ENCODE data around the gene TTC34. TPM values are rescaled to one million over a fixed set of nuclear protein-coding genes. Genes with fewer than 3 reads are reported as not detected.
"Not testable (repeated sequence)": the region's sequence is repeated elsewhere in the genome, so short reads cannot be mapped to it uniquely, and the experiment has no call there.

The TTC34 gene
- total and polyA plus RNA-seq, 10 of the 15 experiments (the other 5 are each of a cell fraction or from before 2014, with no cell fraction given), result 0.03 to 0.49 (median 0.05) TPM; not detected in 2

DNA sequence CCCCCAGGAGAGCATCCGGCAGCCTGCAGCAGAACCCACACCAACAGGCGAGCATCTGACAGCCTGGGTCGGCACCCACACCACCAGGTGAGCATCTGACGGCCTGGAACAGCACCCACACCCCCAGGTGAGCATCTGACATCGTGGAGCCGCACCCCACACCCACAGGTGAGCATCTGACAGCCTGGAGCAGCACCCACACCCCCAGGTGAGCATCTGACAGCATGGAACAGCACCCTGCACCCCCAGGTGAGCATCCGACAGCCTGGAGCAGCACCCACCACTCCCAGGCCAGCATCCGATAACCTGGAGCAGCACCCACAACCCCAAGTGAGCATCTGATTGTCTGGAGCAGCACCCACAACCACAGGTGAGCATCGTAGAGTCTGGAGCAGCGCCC, 124.8 kb downstream of the TTC34 start:
- H3K9me3 ChIP-seq (replicated peaks; ENCODE audit: control insufficient read depth, insufficient read depth, low read length); H3K36me3 ChIP-seq (ENCODE audit: control insufficient read depth in 2 of 2, insufficient read depth in 2 of 2, low read length in 1 of 2); H2AFZ ChIP-seq (ENCODE audit: control insufficient read depth, low read depth, low read length); BruUV-seq (replicated peaks); H3K79me2 ChIP-seq (ENCODE audit: control insufficient read depth, insufficient read depth, low read length); H3K27me3 ChIP-seq (replicated peaks in 1 of 2; ENCODE audit: control insufficient read depth in 2 of 2, insufficient read depth in 2 of 2, low read length in 1 of 2); H3K4me3 ChIP-seq; RAD21 ChIA-PET (ENCODE audit: unreplicated experiment); H3K4me2 ChIP-seq (ENCODE audit: control insufficient read depth, insufficient read depth); DNase-seq (ENCODE audit: low read depth, low spot score); H3K4me1 ChIP-seq (ENCODE audit: control insufficient read depth, insufficient read depth, low read length); ATAC-seq; intact Hi-C loops (cut with micrococcal nuclease; ENCODE audit: unreplicated experiment); H3K9ac ChIP-seq (ENCODE audit: control insufficient read depth, insufficient read depth, low read length); SMC1A ChIA-PET (ENCODE audit: uncharacterized antibody, unreplicated experiment); H3K27ac ChIP-seq (ENCODE audit: control insufficient read depth, insufficient read depth); POLR2A ChIA-PET; CTCF ChIA-PET; H4K20me1 ChIP-seq (ENCODE audit: control insufficient read depth, insufficient read depth); FAIRE-seq: not testable (repeated sequence)
- in situ Hi-C loops (cut with MboI), result loop anchor here (25.0 kb wide), 2 partner anchors 136 to 1536 kb away; partner anchors contain the start of gene TTC34
- WGBS (ENCODE audit: insufficient coverage, insufficient replicate concordance, low lambda C conversion rate, missing lambda C conversion rate), result no CpG with 5 or more reads among the region's 10 CpGs

DNA sequence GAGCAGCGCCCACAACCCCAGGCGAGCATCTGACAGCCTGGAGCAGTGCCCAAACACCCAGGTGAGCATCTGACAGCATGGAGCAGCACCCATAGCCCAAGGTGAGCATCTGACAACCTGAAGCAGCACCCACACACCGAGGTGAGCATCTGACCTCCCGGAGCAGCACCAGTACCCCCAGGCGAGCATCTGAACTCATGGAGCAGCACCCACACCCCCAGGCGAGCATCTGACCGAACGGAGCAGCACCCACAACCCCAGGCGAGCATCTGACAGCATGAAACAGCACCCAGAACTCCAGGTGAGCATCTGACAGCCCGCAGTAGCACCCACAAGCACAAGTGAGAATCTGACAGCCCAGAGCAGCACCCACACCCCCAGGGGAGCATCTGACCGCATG, 129.8 kb downstream of the TTC34 start:
- H3K4me2 ChIP-seq (ENCODE audit: control insufficient read depth, insufficient read depth); in situ Hi-C loops (cut with MboI); CTCF ChIA-PET; H3K27ac ChIP-seq (ENCODE audit: control insufficient read depth, insufficient read depth); RAD21 ChIA-PET (ENCODE audit: unreplicated experiment); POLR2A ChIA-PET; H3K4me3 ChIP-seq; H3K9ac ChIP-seq (ENCODE audit: control insufficient read depth, insufficient read depth, low read length); H3K9me3 ChIP-seq (replicated peaks; ENCODE audit: control insufficient read depth, insufficient read depth, low read length); H3K4me1 ChIP-seq (ENCODE audit: control insufficient read depth, insufficient read depth, low read length); H3K79me2 ChIP-seq (ENCODE audit: control insufficient read depth, insufficient read depth, low read length); ATAC-seq; H4K20me1 ChIP-seq (ENCODE audit: control insufficient read depth, insufficient read depth); DNase-seq (ENCODE audit: low read depth, low spot score); H3K27me3 ChIP-seq (replicated peaks in 1 of 2; ENCODE audit: control insufficient read depth in 2 of 2, insufficient read depth in 2 of 2, low read length in 1 of 2); intact Hi-C loops (cut with micrococcal nuclease; ENCODE audit: unreplicated experiment); BruUV-seq (replicated peaks); FAIRE-seq; H2AFZ ChIP-seq (ENCODE audit: control insufficient read depth, low read depth, low read length); H3K36me3 ChIP-seq (ENCODE audit: control insufficient read depth in 2 of 2, insufficient read depth in 2 of 2, low read length in 1 of 2); SMC1A ChIA-PET (ENCODE audit: uncharacterized antibody, unreplicated experiment): not testable (repeated sequence)
- WGBS (ENCODE audit: insufficient coverage, insufficient replicate concordance, low lambda C conversion rate, missing lambda C conversion rate), result 10% methylated on average over 8 of the region's 11 CpGs

DNA sequence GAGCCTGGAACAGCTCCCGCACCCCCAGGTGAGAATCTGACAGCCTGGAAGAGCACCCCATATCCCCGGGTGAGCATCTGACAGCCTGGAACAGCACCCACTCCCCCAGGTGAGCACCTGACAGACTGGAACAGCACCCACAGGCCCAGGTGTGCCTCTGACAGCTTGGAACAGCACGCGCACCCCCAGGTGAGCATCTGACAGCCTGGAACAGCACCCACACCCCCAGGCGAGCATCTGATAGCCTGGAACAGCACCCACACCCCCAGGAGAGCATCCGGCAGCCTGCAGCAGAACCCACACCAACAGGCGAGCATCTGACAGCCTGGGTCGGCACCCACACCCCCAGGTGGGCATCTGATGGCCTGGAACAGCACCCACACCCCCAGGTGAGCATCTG, 141.7 kb downstream of the TTC34 start:
- BruUV-seq (replicated peaks); DNase-seq (ENCODE audit: low read depth, low spot score); H3K4me1 ChIP-seq (ENCODE audit: control insufficient read depth, insufficient read depth, low read length); POLR2A ChIA-PET; H4K20me1 ChIP-seq (ENCODE audit: control insufficient read depth, insufficient read depth); H3K36me3 ChIP-seq (ENCODE audit: control insufficient read depth in 2 of 2, insufficient read depth in 2 of 2, low read length in 1 of 2); RAD21 ChIA-PET (ENCODE audit: unreplicated experiment); SMC1A ChIA-PET (ENCODE audit: uncharacterized antibody, unreplicated experiment); H2AFZ ChIP-seq (ENCODE audit: control insufficient read depth, low read depth, low read length); H3K4me2 ChIP-seq (ENCODE audit: control insufficient read depth, insufficient read depth); H3K27ac ChIP-seq (ENCODE audit: control insufficient read depth, insufficient read depth); CTCF ChIA-PET; FAIRE-seq; ATAC-seq; H3K4me3 ChIP-seq; intact Hi-C loops (cut with micrococcal nuclease; ENCODE audit: unreplicated experiment); H3K79me2 ChIP-seq (ENCODE audit: control insufficient read depth, insufficient read depth, low read length); H3K27me3 ChIP-seq (replicated peaks in 1 of 2; ENCODE audit: control insufficient read depth in 2 of 2, insufficient read depth in 2 of 2, low read length in 1 of 2); in situ Hi-C loops (cut with MboI); H3K9me3 ChIP-seq (replicated peaks; ENCODE audit: control insufficient read depth, insufficient read depth, low read length); H3K9ac ChIP-seq (ENCODE audit: control insufficient read depth, insufficient read depth, low read length): not testable (repeated sequence)
- WGBS (ENCODE audit: insufficient coverage, insufficient replicate concordance, low lambda C conversion rate, missing lambda C conversion rate), result 48% methylated on average over 5 of the region's 8 CpGs

DNA sequence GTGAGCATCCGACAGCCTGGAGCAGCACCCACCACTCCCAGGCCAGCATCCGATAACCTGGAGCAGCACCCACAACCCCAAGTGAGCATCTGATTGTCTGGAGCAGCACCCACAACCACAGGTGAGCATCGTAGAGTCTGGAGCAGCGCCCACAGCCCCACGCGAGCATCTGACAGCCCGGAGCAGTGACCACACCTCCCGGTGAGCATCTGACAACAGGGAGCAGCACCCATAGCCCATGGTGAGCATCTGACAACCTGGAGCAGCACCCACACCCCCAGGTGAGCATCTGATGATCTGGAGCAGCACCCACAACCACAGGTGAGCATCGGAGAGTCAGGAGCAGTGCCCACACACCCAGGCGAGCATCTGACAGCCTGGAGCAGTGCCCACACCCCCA, 143.6 kb downstream of the TTC34 start:
- H3K9ac ChIP-seq (ENCODE audit: control insufficient read depth, insufficient read depth, low read length); ATAC-seq; H3K79me2 ChIP-seq (ENCODE audit: control insufficient read depth, insufficient read depth, low read length); SMC1A ChIA-PET (ENCODE audit: uncharacterized antibody, unreplicated experiment); DNase-seq (ENCODE audit: low read depth, low spot score); H3K9me3 ChIP-seq (replicated peaks; ENCODE audit: control insufficient read depth, insufficient read depth, low read length); H3K4me2 ChIP-seq (ENCODE audit: control insufficient read depth, insufficient read depth); CTCF ChIA-PET; H3K4me3 ChIP-seq; H3K4me1 ChIP-seq (ENCODE audit: control insufficient read depth, insufficient read depth, low read length); intact Hi-C loops (cut with micrococcal nuclease; ENCODE audit: unreplicated experiment); RAD21 ChIA-PET (ENCODE audit: unreplicated experiment); H3K27me3 ChIP-seq (replicated peaks in 1 of 2; ENCODE audit: control insufficient read depth in 2 of 2, insufficient read depth in 2 of 2, low read length in 1 of 2); FAIRE-seq; BruUV-seq (replicated peaks); POLR2A ChIA-PET; H3K27ac ChIP-seq (ENCODE audit: control insufficient read depth, insufficient read depth); H2AFZ ChIP-seq (ENCODE audit: control insufficient read depth, low read depth, low read length); H3K36me3 ChIP-seq (ENCODE audit: control insufficient read depth in 2 of 2, insufficient read depth in 2 of 2, low read length in 1 of 2); H4K20me1 ChIP-seq (ENCODE audit: control insufficient read depth, insufficient read depth); in situ Hi-C loops (cut with MboI): not testable (repeated sequence)
- 35% methylated on average over 6 of the region's 10 CpGs for WGBS (ENCODE audit: insufficient coverage, insufficient replicate concordance, low lambda C conversion rate, missing lambda C conversion rate)

Data from GM12878 (cell line).